ENCODE results near the gene HSPA1A.
A peak's percentile ranks its signal among the peaks of the same experiment; 100 is the strongest.

The HSPA1A gene

DNA sequence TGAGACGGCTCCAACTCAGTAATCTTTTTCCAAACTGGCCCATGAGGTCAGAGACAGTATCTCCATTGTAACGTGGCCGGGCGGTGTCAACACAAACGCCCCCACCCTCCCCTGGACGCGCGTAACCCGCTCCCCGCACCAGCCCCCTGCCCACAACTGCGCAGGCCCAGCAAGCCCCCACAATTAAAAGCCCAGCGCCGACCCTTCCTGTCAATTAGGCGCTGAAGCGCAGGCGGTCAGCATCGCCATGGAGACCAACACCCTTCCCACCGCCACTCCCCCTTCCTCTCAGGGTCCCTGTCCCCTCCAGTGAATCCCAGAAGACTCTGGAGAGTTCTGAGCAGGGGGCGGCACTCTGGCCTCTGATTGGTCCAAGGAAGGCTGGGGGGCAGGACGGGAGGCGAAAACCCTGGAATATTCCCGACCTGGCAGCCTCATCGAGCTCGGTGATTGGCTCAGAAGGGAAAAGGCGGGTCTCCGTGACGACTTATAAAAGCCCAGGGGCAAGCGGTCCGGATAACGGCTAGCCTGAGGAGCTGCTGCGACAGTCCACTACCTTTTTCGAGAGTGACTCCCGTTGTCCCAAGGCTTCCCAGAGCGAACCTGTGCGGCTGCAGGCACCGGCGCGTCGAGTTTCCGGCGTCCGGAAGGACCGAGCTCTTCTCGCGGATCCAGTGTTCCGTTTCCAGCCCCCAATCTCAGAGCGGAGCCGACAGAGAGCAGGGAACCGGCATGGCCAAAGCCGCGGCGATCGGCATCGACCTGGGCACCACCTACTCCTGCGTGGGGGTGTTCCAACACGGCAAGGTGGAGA lies at the start of gene HSPA1A, which contains the start of gene HSPA1L:
Gene HSPA1A (plus strand): TSS at position 519 of the 814 bp plus-strand sequence. CDS start 214 bp downstream, at position 733.
Gene HSPA1L (minus strand): TSS at position 259 of the 814 bp plus-strand sequence. CDS start 3,311 bp downstream, outside the sequence.
- DNase-seq = peak; percentile 76

DNA sequence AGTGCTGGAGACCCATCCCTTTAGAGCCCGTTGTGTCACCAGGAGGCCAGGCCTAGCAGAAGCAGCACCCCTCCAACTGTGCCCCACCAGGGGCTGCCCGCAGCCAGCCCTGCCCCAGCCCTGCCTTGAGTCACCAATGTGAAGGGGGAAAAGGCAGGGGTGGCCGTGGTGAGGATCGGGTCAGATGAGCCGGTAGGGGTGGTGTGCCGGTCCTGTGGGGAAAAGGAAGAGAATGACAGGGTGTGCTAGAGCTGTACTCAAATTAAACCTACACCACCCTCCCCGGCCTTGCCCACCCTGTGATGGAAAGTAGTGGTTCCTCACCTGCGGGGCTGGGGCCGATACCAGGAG lies 49.8 kb upstream of the HSPA1A start:
- DNase-seq = no peak

DNA sequence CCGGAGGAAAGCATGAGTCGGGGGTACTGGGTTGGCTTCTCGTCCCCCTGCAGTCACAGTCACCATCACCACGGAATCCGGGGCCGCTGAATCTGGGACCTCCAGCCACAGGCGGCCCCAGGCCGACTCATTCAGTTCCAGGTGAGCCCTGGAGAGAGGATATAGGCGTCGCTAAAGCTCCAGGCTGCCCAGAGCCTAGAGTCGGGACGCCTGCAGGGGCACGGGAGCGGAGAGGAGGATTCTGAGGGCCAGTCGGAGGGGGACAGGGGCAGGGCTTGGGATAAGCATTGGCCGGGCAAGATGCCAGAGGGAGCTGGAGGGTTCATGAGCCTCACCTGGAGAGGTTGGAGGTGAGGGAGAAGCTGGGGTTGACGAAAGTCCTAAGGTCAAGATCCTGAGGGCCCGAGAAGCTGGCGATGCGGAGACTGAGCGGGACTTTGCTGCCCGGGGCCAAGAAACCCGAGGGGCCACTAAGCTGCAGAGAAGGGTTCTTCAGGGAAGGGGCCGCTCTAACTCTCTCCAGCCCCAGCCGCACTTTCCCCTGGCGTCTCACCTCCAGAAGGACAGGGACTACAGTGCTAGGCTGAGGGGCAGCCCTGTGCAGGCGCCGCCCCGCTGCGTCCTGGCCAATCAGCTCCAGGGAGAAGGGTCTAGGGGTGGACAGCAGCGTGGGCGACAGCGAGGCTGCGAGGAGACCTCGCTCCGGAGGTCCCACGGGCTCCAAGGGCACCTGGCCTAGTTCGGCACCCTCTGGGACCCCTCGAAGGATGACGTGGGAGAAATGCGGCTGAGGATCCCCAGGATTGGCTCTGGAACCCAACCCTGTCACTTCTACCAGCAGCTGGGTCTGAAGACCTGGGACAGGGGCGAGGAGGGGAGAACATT lies 49.2 kb upstream of the HSPA1A start:
- DNase-seq = no peak

DNA sequence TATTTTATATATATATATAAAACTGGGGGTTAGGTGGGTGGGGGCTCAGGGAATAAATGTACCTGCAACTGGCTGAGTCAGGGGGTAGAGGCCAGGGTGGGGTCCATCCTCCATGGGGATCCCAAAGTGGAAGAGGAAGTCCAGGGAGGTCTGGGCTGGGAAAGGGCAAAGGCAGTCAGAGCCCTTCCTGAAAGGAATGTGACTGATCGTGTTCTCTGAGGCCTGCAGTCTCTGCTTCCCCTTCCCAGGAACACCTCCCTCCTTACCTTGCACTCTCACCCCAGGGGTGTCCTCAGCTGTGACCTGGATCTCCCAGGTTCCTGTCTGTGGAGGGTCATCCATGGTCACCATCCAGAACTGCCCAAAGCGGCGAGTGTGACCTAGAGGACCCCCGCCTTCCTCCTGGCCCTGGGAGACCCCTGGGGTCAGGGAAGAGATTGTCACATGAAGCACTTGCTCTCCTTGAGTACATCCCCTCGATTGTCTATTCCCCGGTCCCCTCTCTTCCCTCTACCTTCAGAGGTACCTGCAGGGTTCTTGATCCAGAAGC lies 48.2 kb upstream of the HSPA1A start:
- DNase-seq = no peak

DNA sequence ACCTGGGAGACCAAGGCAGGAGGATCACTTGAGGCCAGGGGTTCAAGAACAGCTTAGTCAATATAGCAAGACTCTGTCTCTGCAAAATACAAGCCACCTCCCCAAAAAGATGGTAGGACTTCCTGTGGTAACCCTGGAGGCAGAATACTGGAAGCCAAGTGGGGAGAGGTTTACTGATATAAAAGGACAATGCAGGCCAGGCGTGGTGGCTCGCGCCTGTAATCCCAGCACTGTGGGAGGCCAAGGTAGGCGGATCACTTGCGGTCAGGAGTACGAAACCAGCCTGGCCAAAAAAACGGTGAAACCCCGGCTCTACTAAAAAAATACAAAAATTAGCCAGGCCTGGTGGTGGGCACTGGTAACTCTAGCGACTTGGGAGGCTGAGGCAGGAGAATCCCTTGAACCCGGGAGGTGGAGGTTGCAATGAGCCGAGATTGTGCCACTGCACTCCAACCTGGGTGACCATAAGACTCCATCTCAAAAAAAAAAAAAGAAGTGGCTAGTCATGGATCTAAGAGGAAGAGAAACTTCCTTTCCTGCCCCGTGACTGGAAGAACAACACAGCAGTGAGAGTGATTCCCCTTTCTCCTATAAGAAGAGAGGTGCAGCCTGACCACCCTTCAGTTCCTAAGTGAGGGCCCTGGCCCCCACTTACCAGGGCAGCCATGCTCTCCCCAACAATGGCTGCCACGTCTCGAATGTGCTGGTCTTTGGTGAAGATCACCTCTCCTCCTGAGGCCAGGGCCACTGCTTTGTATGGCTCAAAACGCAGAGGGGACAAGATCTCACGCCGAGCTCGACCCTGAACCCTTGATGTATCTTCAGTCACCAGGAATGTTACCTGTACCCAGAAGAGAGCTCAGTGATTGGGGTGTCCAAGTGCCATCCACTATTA lies 46.7 kb upstream of the HSPA1A start:
- no peak for DNase-seq

DNA sequence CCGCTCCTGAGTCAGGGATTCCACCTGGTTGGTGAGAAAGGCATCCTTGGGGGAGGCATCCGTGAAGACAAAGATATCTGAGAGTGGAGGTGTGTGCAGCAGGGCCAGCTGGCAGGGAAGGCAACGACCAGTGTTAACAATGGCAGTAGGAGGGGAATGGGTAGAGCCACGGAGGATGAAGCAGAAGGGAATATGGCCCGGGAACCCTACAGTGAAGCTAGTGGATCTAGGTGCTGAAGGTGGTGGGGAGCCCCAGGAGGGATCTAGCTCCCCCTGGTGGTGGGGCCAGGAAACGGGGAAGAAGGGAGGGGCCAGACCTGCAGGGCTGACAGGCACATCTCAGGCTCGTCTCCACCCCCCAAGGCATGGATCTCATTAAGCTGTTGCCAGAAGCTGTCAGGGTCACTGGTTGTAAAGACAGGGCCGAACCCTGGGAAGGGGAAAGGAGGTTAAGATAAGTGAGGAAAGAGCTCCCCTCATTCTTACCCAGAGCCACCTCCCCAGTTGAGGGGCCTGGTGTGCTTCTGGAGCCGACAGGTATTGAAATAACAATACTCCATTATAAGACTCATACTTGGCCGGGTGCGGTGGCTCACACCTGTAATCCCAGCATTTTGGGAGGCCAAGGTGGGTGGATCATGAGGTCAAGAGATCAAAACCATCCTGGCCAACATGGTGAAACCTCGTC lies 45.5 kb upstream of the HSPA1A start:
- peak; percentile 81 for DNase-seq

DNA sequence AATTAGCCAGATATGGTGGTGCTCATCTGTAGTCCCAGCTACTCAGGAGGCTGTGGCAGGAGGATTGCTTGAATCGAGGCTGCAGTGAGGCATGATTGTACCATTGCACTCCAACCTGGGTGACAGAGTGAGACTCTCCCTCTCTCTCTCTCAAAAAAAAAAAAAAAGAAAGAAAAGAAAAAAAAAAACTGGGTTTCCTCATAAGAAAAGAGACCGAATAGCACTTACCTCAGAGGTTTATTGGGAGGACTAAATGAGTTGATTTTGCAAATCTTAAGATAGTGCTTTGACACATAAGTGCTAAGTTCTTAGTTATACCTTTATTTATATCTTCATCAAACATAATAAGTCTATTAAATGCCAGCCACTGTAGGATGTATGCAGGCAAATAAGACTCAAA lies 44.5 kb upstream of the HSPA1A start:
- no peak for DNase-seq

DNA sequence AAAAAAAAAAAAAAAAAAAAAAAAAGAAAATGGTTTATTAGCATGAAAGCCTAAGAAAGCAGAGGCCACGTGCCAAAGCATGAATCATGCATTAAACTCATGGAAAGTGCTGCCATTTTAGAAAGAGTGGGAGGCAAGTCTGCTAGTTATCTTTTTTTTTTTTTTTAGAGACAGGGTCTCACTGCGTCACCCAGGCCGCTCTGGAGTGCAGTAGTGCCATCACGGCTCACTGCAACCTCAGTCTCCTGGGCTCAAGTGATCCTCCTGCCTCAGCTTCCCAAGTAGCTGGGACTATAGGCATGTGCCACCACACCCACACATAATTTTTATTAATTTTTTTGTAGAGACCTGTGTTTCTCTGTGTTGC lies 43.4 kb upstream of the HSPA1A start:
- peak; percentile 20 for DNase-seq

DNA sequence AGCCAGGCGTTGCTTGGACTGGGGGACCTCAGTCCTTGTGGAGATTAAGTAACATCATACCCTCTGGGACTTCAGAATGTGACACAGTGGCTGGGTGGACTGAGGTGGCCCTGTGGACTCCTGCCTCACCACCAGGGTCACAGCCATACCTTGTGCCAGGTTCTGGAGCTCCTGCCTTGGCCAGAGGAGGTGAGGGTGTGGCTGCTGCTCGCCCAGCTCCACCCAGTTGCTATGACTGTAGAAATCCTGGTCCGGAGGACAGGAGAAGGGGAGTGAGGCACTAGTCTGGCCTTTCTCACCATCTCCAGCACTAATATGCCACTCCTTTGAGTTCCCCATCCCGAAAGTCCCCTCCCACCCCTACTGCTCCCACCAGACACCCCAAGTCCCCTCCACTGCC lies 40.2 kb upstream of the HSPA1A start:
- DNase-seq = no peak

DNA sequence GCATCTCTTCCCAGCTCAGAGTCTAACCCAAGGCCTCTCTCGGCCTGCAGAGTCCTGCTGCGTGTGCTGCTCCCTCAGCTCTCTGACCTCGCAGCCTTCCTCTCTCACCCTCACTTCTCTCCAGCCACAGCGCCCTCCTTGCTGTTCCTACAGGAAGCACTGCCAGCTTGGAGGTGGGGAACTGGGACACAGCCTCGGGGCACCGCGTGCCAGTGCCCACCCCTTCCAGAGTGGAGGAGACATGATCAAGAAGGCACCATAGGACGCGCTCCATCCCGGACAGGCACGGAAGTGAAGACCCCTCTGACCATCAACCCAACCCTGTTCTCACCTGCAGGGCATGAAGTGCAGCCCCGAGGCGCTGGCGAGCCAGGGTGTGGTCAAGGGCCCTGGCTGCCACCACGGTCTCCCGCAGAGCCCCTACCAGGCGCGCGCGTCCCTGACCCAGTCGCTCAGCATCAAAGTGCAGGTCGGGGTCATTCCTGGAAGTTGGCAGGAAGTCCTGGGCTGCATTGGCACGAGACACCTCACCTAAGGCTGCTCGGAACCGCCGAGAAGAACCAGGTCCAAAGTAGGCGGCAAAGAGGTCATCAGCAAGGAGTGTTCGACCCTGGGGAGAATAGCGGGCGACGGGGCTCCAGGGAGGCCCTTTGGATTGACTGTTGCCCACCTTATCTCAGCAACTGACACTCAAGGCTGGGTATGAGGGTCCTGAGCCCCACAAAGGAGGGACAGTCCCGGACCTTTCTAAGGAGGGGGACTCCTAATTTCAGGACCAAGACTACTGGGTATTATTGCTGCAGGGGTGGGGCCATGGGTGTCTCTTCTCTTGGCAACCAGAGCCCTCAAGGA lies 39.5 kb upstream of the HSPA1A start:
- no peak for DNase-seq

DNA sequence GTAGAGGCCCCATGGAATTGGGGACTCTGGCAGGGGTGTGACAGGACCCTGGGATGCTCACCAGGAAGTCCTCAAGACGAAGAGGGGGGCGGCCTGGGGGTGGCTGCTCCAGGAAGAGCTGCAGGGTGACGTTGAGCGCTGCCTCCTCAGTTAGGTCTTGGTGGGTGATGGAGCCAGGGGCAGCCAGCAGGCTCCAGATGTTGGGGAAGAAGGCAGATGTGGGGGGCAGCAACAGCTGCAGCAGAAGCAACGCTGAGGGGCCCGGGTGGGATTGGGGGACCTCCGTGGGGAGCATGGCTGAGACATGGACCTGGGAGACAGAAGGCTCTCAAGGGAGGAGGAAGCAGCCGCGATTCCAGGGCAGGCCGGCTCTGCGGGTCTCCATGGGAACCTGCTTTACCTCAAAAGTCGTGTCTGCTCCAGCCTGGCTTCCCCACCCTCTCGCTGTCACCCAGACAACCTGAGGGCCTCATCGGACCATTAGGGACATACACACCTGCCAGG lies 38.8 kb upstream of the HSPA1A start:
- no peak for DNase-seq

DNA sequence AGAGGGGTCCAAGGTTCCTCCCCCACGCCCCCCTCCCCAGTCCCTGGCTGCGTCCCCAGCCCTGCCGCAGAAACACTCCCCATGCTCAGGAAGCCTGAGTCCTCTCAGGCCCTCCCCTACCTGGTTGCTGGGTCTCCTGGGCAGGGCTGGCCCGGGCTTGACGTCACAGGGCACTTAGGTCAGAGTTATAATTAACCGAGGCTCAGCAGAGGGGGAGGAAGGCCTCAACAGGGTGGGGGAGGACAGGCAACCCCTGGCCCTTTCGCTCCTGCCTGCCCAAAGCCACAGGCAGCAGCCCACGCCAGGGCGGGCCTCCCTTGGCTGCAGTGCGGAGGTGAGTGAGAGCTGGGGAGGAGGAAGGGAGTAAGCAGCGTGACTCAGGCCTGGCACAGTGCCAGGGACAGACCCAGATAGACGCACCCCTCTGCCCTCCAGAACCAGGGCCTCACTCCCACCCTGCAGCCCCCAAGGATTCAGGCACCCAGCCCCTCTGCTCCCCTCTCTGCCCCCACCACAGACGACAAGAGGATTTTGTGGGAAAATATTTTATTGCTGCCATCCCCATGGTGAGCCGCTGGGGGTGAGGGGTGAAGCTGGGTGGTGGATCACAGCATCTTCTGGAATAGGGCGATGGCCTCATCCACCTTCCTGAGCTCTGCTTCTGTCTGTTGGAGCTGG lies 38.2 kb upstream of the HSPA1A start, which contains the start of gene VWA7:
Gene VWA7 (minus strand): TSS at position 340 of the 678 bp plus-strand sequence. CDS start 549 bp downstream, outside the sequence.
- peak; percentile 77 for DNase-seq

DNA sequence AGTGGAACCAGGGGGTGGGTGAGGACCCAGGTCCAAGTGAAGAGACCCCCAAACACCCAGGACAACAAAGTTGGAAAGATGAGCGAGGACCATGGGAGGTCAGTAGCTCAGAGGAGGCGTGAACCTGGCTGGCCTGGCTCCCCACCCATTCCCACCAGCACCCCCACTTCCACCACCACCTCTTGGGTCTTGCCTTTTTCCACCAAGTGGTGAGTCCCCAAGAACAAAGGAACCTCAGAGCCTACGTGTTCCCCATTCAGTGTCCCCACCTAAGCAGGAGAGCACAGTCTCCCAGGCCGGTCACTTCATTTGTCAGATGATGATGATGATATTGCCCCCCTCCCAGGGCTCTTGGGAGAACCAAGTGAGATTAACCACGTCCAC lies 37.7 kb upstream of the HSPA1A start:
- DNase-seq = no peak

DNA sequence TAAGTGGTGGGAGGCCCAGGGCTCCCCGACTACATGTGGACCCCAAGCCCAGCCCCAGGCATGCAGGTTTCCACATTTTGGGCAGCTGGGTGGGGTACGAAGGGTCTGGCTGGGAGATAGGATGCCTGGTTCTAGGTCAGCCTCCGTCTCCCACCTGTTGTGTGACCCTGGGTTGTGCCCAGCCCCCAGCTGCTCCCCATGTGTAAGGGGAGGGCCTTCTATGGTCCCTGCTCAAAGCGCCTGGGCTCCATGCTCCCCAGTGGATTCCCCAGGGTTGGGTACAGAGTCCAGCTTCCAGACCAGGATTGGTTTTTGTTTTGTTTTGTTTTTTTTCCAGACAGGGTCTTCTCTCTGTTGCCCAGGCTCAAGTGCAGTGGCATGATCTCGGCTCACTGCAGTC lies 37.1 kb upstream of the HSPA1A start:
- no peak for DNase-seq

DNA sequence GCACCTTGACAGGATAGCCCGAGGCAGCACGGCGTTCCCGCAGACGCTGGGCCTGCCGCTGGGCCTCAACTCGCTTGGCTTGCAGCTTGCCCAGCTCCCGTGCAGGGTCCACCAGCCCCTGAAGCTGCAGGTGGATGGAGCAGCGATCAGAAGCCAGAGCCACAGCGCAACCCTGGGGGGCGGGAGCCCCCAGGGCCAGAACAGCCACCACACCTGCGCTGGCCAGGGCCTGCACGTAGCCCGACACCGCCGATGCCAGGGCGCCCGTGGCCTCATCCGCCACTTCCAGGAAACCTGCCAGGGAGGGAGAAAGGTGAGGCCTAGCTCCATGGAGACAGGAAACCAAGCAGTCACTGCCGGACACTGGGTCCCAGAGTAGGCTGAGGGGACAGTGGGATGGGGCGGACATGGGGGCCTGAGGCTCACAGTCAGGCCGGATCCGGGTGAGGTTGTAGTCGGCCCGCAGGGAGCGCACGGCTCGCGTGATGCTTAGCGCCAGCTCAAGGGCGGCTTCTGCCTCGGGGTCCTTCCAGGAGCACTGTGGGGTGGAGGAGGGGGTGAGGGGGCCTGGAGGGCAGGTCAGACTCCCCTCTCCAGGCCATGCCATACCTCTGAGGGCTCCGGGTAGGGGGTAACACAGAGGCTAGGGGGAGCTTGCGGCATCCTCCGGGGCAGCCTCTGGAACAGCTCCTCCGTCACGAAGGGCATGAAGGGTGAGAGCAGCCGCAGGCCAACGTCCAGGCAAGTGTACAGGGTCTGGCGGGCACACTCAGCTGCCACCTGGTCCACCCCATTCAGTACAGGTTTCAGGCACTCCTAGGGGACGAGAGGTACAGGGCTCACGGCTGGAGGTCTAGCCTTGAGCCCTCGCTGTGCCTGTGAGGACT lies 36.1 kb upstream of the HSPA1A start:
- DNase-seq = no peak

DNA sequence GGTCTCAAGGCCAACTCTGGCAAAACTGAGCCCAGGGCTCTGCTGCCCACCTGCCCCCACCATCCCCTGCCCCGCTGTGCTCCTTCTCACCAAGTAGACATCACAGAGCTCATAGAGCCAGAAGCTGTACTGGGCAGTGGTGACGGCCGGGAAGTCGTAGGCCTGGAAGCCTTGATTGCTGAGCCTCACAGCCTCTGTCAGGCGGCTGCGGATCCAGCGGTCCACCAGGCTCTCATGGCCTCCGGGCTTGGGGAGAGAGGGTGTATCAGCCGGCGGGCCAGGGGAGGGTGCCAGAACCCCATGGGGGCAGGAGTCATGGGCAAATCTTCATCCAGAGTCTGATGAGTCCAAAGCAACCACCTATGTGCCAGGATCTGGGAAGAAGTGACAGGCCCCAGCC lies 35.4 kb upstream of the HSPA1A start:
- no peak for DNase-seq

DNA sequence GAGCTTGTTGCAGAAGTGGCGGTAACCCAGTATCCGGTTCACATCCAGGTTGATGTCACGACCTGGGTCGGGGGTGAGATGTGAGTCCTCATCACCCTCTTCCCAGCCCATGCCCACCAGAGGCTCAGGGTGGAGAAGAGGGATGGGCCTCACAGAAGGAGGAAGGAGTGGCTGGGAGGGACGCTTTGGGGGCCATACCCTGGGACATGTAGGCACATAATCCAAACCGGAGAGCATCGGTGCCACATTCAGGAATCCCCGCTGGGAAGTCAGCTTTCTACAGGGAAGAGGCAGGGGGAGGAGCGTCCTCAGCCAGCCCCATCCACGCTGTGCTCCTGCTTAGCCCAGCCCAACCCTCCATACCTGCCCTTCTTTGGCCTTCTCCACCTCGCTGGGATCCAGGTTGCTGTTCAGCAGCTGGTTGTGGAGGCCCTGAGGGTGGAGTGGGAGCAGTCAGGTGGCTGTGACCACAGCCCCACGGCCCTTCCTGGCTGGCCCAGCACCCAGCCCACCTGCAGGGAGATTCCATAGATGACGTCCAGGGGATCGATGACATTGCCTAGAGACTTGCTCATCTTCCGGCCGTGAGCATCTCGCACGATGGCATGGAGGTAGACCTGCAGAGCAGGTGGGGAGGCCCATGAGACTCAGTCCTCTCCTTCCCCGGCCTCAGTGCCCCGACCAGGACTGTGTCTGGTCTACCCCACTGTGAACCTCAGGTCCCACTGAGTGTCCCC lies 34.7 kb upstream of the HSPA1A start:
- DNase-seq = no peak

Measured in CD4-positive, alpha-beta T cell treated with Interleukin-17A for 4 hours (primary cell).